ENCODE data around the gene COL15A1. TPM values are rescaled to one million over a fixed set of nuclear protein-coding genes. Genes with fewer than 3 reads are reported as not detected.

The COL15A1 gene
- polyA plus RNA-seq, 1 donor (not counting 4 experiments of a cell fraction or from before 2014, with no cell fraction given), result not detected

DNA sequence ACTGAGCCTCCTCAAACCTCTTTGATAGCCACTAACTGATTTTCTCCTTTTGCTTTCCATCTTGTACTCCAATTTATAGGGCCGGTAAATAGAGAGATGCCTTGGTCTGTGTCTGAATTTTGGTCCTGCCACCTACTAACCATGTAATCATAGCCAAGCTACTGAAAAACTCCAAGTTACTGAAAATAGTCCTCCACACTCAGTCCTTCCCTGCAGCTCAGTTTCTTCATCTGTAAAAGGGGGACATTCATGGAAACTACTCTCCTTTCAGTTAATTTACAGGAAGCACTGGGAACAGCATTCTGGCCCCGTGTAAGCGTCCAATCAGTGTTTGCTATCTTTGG, 131.2 kb downstream of the COL15A1 start:
- Histone ChIP-seq H3K4me1 (ENCODE audit: control insufficient read depth, extremely low read depth, insufficient read depth, low read length) (no peaks in the 10 kb centered on the region), H3K27ac (ENCODE audit: control insufficient read depth, insufficient read depth, low read length) (no peak overlapping the region), H3K9me1 (ENCODE audit: control insufficient read depth, extremely low read depth, insufficient read depth, low read length) (no peaks in the 10 kb centered on the region), H4K20me1 (ENCODE audit: control insufficient read depth, extremely low read depth, insufficient read depth, low read length) (no peaks in the 10 kb centered on the region), H3K9ac (ENCODE audit: control insufficient read depth, extremely low read depth, insufficient read depth, low read length) (no peak overlapping the region), H2AFZ (ENCODE audit: control insufficient read depth, low read length) (no peak overlapping the region), H3K36me3 (ENCODE audit: control insufficient read depth in 2 of 2, extremely low read depth in 1 of 2, insufficient read depth in 2 of 2, low read length in 2 of 2) (no peaks in the 10 kb centered on the region), H3K9me3 (ENCODE audit: control insufficient read depth, low read depth, low read length) (no peaks in the 10 kb centered on the region), H3K27me3 (ENCODE audit: control insufficient read depth, extremely low read depth, insufficient read depth, low read length) (no peaks in the 10 kb centered on the region), H3K79me2 (ENCODE audit: control insufficient read depth, insufficient read depth, low read length) (no peaks in the 10 kb centered on the region), H3K4me3 (ENCODE audit: control insufficient read depth in 2 of 3, extremely low read depth in 1 of 3, insufficient read depth in 2 of 3, low read depth in 1 of 3, low read length in 3 of 3) (no peak overlapping the region), H3K4me2 (ENCODE audit: control insufficient read depth, extremely low read depth, insufficient read depth, low read depth, low read length) (no peak overlapping the region)
- dilution Hi-C loops (cut with MboI; ENCODE audit: extremely low pct_ligation_motif_present, low sequenced_read_pairs), result no loop called here
- DNase-seq (ENCODE audit: low read depth, low spot score), result no peak
- FAIRE-seq, result no peak
- TF ChIP-seq EZH2 (IDR thresholded peaks at IDR 0.05; ENCODE audit: low read length), result no peak
- TF ChIP-seq, protein P1, sequence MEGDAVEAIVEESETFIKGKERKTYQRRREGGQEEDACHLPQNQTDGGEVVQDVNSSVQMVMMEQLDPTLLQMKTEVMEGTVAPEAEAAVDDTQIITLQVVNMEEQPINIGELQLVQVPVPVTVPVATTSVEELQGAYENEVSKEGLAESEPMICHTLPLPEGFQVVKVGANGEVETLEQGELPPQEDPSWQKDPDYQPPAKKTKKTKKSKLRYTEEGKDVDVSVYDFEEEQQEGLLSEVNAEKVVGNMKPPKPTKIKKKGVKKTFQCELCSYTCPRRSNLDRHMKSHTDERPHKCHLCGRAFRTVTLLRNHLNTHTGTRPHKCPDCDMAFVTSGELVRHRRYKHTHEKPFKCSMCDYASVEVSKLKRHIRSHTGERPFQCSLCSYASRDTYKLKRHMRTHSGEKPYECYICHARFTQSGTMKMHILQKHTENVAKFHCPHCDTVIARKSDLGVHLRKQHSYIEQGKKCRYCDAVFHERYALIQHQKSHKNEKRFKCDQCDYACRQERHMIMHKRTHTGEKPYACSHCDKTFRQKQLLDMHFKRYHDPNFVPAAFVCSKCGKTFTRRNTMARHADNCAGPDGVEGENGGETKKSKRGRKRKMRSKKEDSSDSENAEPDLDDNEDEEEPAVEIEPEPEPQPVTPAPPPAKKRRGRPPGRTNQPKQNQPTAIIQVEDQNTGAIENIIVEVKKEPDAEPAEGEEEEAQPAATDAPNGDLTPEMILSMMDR (optimal IDR thresholded peaks at IDR 0.05 in 1 of 3, IDR thresholded peaks at IDR 0.05 in 1 of 3, conservative IDR thresholded peaks at IDR 0.05 in 1 of 3; ENCODE audit: extremely low read depth in 1 of 3, insufficient read depth in 2 of 3, low read length in 3 of 3), result no peak

DNA sequence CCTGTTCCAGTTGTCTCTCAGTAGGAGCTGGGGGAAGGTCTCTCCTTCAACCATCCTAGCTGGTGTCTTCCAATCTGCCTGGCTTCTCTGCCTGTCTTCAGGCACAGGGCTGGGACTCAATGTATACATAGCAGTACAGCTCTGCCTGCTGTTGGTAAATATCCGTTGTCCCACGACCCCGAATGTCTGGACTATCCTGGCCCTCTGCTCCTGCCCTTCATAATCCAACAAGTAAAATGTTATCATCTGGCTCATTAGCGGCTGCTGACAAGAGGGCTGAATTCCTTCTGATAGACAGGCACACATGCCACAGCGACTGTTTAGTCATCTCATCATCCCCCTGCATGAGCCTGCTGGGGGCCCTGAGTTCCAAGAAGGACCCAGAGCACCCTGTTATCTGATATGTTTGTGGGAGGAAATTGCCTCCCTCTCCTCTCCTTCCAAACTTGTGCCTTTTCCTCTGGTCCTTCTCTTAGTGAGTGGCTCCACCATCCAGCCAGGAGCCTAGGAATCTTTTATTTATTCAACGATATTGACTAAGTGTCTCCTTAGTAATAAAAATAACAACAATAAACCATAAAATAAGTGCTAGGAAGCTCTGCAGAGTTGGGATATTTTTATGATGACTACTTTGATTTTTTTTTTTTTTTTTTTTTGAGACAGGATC, 131.7 kb downstream of the COL15A1 start:
- dilution Hi-C loops (cut with MboI; ENCODE audit: extremely low pct_ligation_motif_present, low sequenced_read_pairs), result no loop called here
- no peak for FAIRE-seq
- Histone ChIP-seq H4K20me1 (ENCODE audit: control insufficient read depth, extremely low read depth, insufficient read depth, low read length) (no peaks in the 10 kb centered on the region), H3K4me2 (ENCODE audit: control insufficient read depth, extremely low read depth, insufficient read depth, low read depth, low read length) (no peak overlapping the region), H3K4me1 (ENCODE audit: control insufficient read depth, extremely low read depth, insufficient read depth, low read length) (no peaks in the 10 kb centered on the region), H3K9me1 (ENCODE audit: control insufficient read depth, extremely low read depth, insufficient read depth, low read length) (no peaks in the 10 kb centered on the region), H3K9ac (ENCODE audit: control insufficient read depth, extremely low read depth, insufficient read depth, low read length) (no peak overlapping the region), H3K36me3 (ENCODE audit: control insufficient read depth in 2 of 2, extremely low read depth in 1 of 2, insufficient read depth in 2 of 2, low read length in 2 of 2) (no peaks in the 10 kb centered on the region), H3K27ac (ENCODE audit: control insufficient read depth, insufficient read depth, low read length) (no peak overlapping the region), H3K27me3 (ENCODE audit: control insufficient read depth, extremely low read depth, insufficient read depth, low read length) (no peaks in the 10 kb centered on the region), H3K4me3 (ENCODE audit: control insufficient read depth in 2 of 3, extremely low read depth in 1 of 3, insufficient read depth in 2 of 3, low read depth in 1 of 3, low read length in 3 of 3) (no peak overlapping the region), H3K79me2 (ENCODE audit: control insufficient read depth, insufficient read depth, low read length) (no peaks in the 10 kb centered on the region), H3K9me3 (ENCODE audit: control insufficient read depth, low read depth, low read length) (no peaks in the 10 kb centered on the region), H2AFZ (ENCODE audit: control insufficient read depth, low read length) (no peak overlapping the region)
- TF ChIP-seq, protein P1 (optimal IDR thresholded peaks at IDR 0.05 in 1 of 3, IDR thresholded peaks at IDR 0.05 in 1 of 3, conservative IDR thresholded peaks at IDR 0.05 in 1 of 3; ENCODE audit: extremely low read depth in 1 of 3, insufficient read depth in 2 of 3, low read length in 3 of 3), result no peak
- TF ChIP-seq EZH2 (IDR thresholded peaks at IDR 0.05; ENCODE audit: low read length), result no peak
- DNase-seq (ENCODE audit: low read depth, low spot score), result no peak
